ENCODE data around the gene RNF150.

GRCh38 chr4:140924761-140925392 is 208.4 kb downstream of the RNF150 start:
- no peak for TF ChIP-seq CTCF (IDR thresholded peaks at IDR 0.05)
- no peak for TF ChIP-seq POLR2A (IDR thresholded peaks at IDR 0.05)

Measured in adrenal gland (tissue), 5 donors.